Measurements from ENCODE around the gene IRAK2.
A peak's percentile ranks its signal among the peaks of the same experiment; 100 is the strongest.
"Not testable (repeated sequence)": the region's sequence is repeated elsewhere in the genome, so short reads cannot be mapped to it uniquely, and the experiment has no call there.

IRAK2 gene

GRCh38 chr3:10160346-10160745 is 4.4 kb upstream of the IRAK2 start:
- no peak for DNase-seq

- no peak for DNase-seq
Measured at GRCh38 chr3:10160925-10161324, 3.8 kb upstream of the IRAK2 start.

DNA sequence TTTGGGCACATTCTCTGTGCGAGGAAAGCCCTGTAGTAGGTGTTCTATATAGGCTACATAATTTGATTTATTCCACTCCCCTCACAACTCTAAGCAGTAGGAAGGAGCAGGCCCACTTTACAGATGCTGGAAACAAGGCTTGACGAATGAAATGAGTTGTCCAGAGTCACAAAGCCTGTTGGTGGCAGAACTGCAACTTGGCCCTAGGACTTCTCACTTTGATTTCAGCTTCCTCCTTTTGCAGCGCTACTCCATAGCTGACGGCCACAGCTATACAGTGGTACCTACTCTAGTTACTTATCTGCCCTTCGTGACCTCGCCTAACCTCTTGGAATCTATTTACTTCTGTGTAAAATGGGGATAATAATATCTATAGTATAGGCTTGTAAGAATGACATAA is 2.5 kb upstream of the IRAK2 start:
- no peak for DNase-seq

GRCh38 chr3:10164201-10164545 is 546 bp upstream of the IRAK2 start:
- not testable (repeated sequence) for DNase-seq

DNA sequence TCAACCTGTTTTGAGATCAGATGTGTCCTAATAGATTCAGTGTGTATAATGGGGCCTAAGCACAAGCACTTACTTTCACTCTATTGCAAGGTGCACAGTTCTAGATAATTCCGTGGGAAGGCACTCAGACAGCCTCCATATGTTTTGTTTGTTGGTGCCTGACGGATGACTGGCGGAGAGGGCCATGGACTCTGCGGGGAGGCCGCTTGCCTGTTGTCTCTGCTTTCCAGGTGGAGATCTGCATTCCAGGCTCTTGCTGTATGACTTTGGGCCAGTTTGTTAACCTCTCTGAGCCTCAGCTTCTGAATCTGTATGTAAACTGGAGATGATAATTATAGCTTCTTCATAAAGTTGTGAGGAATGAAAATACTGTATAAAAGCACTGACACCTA is 1.5 kb downstream of the IRAK2 start:
- no peak for DNase-seq

GRCh38 chr3:10169000-10169496 is 4.3 kb downstream of the IRAK2 start:
- no peak for DNase-seq

DNA sequence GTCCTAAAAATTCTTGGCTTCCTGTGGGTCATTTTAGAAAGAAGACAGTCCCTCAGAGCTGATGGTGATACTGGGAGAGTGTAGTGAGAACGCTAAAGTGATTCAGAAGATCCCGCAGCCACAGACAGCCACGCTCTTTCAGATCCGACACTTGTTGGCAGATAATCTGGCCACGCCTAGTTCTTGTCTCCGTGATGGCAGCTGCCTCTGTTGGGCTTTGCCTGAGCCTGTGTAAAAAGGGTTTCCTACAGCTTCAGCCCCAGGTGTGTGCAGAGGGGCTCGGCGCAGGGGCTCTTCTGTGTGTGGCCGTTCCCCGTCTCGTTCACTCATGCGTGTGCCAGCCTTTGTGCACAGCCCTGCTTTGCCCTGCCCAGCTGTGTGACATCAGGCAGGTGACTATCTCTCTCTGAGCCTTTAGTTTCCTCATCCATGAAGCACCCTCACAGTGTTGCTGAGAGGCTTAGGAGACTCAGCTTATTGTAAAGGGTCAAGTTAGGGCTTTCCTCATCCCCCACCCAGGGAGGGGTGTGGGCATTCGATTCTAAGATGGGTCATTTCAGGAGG is 6.3 kb downstream of the IRAK2 start:
- DNase-seq, result no peak

- DNase-seq, result no peak
Measured at GRCh38 chr3:10173095-10173925, 8.6 kb downstream of the IRAK2 start.

DNA sequence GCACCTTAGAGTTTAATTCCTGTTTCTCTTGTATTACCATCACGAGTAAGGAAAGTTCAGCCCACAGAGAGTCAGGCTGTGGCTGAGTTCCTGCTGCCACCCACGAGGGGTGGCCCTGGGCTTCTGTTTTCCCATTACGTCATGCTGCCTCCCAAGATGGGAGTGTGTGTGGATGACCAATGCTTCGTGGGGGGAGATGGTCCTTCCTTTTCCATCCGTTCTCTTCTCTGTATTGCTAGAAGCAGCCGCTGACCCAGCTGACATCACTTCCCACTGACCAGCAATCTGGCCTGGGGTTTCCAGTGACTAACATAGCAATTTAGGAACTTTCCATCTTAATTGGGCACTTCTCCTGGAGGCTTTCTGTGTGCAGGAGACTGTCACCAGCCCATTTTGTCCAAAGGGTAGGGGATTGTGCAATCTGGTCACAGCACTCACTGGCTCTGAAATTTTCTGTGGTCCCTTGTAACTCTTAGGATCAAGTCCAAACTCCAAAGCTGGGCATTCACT is 9.3 kb downstream of the IRAK2 start:
- DNase-seq, result peak; percentile 35 to 83

- not testable (repeated sequence) for DNase-seq
Measured at GRCh38 chr3:10175334-10175733, 10.6 kb downstream of the IRAK2 start.

- not testable (repeated sequence) for DNase-seq
Measured at GRCh38 chr3:10176150-10176549, 11.4 kb downstream of the IRAK2 start.

GRCh38 chr3:10177737-10178136 is 13.0 kb downstream of the IRAK2 start:
- no peak for DNase-seq

- DNase-seq, result no peak
Measured at GRCh38 chr3:10178892-10179291, 14.2 kb downstream of the IRAK2 start.

DNA sequence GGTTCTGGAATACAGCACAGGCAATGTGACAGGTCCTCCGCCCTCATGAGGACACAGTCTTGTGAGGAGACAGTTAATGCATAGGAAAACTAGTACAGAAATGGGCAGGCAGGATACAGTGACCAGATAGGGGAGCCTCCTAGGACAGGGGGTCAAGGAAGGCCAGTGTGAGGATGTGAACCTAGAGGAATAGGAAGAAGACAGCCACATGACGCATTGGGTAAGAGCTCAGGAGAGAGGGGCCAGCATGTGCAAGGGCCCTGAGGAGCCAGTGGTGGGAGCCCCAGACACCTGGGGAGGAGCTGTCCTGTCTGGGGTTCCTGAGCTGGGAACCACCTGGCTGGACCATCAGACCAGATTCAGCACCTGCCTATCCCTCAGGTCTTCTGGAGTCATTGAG is 15.6 kb downstream of the IRAK2 start:
- DNase-seq, result no peak

DNA sequence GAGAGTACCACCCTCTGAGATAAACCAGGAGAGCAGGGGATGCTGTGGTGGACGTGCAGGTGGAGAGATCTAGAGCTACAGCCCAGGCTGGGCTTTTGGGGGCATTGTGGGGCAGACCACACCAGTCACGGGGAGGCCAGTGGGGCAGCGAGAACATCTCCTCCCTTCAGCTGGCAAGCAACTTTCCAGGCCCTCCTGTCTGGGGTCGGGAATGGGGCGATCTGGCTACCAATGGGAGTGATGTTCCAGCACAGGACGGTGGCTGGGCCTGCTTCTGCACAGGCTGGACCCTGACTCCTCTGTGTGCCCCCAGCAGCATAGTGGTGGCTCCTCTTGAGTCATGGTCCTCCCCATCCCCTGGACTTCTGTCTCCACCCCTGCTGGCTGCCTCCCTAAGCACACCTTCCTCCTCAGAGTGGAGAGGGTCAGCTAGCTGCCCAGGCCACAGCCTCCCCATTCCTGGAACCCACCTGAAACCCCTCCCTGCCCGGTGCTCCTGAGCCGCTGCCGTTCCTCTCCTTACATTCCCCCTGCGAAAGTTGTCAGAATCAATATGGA is 16.1 kb downstream of the IRAK2 start:
- no peak for DNase-seq

DNA sequence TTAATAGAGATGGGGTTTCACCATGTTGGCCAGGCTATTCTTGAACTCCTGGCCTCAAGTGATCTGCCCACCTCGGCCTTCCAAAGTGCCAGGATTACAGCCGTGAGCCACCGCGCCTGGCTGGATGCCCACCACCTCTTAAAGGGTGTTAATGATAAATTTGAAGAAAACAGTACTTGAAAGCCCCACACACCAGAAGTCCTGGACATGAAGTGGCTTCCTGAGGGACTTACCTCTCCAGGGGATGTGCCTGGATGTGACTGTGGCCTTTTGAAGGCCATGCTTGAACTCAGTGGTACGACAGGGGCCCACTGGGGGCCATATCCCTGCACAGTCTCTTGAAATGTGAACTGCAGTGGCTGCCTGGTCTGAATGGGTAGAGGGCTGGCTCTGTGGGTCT is 18.2 kb downstream of the IRAK2 start:
- DNase-seq, result no peak

DNA sequence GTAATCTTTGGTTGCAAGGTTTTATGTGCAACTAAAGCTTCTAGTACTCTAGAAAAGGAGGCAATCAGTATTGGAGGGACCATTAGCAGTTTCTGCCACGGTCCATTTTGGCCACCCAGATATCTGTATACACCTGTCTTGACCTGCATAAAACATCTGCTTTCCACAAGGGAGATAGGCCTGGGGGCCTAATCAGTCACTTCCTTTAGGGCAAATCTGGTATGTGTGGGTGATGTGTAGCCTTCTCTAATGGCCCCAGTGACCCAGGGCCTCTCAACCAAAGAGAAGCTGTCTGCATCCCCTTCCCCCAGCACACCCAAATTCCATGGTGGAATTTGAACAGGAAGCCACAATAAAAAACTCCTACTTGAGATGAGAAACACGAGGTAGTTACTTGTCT is 19.5 kb downstream of the IRAK2 start:
- DNase-seq, result no peak

DNA sequence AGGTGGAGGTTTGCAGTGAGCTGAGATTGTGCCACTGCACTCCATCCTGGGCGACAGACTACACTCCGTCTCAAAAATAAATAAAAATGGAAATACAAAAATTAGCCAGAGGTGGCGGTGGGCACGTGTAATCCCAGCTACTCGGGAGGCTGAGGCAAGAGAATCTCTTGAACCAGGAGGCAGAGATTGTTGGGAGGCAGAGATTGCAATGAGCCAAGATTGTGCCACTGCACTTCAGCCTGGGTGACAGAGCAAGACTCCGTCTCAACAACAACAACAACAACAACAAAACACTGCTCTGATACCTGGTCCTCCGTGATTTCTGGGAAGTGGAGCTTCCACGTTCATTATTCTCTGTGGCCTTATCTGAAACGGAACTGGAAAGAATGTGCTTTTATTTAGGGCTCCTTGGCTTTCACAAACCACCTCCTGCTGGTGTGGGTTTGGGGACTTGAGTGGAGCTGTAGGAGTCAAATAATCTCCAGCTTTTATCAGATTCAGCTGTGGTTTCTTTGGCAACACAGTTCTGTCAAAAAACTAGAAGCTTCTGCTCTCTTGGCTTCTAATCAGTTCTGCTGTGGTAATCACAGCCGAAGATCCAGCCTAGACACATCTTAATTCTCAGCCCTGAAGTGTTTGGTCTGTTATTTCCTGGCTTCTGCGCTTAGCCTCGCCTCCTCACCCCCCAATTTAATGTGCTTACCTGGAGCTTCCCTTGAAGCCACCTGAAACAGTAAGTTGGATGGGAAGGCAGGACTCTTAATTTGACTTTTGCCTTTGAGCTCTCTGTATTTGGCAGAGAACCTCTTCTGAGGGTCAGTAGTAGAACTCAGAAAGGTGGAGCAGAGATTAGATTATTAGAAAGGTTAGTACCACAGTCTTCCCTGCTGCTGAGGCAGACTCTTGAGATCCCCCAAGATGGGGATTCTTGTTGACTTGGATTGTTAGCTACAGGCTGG is 21.4 kb downstream of the IRAK2 start:
- DNase-seq, result peak in 1 of 2 donors; percentile 65

GRCh38 chr3:10187290-10187876 is 22.7 kb downstream of the IRAK2 start:
- DNase-seq, result no peak

GRCh38 chr3:10187944-10188343 is 23.2 kb downstream of the IRAK2 start:
- DNase-seq, result no peak

DNA sequence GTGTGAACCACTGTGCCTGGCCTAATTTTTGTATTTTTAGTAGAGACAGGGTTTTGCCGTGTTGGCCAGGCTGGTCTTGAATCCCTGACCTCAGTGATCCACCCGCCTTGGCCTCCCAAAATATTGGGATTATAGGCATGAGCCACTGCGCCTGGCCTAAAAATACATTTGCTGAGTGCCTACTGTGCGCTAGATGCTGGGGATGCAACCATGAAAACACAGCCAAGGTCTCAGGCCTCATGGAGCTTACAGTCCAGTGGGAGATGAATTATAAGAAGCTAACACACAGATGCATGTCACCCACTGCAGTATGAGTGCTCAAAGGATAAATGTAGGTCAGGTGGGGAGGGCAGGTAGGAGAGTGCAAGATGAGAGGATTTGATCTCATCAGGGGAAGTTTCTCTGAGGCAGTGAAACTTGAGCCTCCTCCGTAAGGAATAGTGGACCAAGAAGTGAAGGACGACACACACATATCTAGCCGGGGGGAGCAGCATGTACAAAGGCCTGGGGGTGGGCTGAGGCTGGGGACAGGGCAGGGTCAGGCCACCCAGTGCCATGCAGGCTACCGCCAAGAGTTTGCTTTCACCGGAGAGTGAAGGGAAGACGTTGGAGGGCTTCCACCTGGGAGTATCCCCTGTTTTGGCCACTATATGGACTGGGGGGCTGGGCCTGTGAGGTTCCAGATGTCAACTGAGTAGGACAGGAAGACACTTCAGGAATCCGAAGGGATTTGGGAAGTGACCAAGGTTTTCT is 24.3 kb downstream of the IRAK2 start:
- no peak for DNase-seq
